Progenitor cell of endocrine pancreas (in vitro differentiated cells): ENCODE measurements around the gene USP3. TPM values are rescaled to one million over a fixed set of nuclear protein-coding genes. Genes with fewer than 3 reads are reported as not detected.

Source experiments
- DNase-seq: peaks from one replicate; pipeline ENCODE4 v3.0.0; 2021; ENCODE audit warnings: low spot score; ENCODE audit not compliant: unreplicated experiment
- H3K27ac Mint-ChIP-seq: 2 replicates; pipeline ENCODE4 v1.8.0; 2021; ENCODE audit warnings: mild to moderate bottlenecking, moderate library complexity, mixed read lengths
- H3K27me3 Mint-ChIP-seq: 2 replicates; pipeline ENCODE4 v1.8.0; 2021; ENCODE audit warnings: mixed read lengths
- H3K36me3 Mint-ChIP-seq: 2 replicates; pipeline ENCODE4 v1.8.0; 2022; ENCODE audit warnings: mixed read lengths; ENCODE audit not compliant: insufficient read depth
- H3K4me1 Mint-ChIP-seq: 2 replicates; pipeline ENCODE4 v1.8.0; 2021; ENCODE audit warnings: low read depth, mixed read lengths
- H3K4me3 Mint-ChIP-seq: 2 replicates; pipeline ENCODE4 v1.8.0; 2021; ENCODE audit warnings: low read depth, mild to moderate bottlenecking, moderate library complexity, mixed read lengths
- H3K9me3 Mint-ChIP-seq: 2 replicates; pipeline ENCODE4 v1.8.0; 2021; ENCODE audit warnings: low read depth, mixed read lengths
- CTCF ChIP-seq: fragments of 200-600 bp; sonication (generic); IDR thresholded peaks from one replicate; pipeline ENCODE4 v1.5.0; 2021; ENCODE audit warnings: antibody characterized with exemption, mild to moderate bottlenecking; ENCODE audit not compliant: unreplicated experiment
- total RNA-seq: library from RNA; stranded (reverse); gene quantifications from 2 replicates; pipeline ENCODE4 v1.2.1, GENCODE V29; 2021

Gene USP3
- total RNA-seq, 1 donor from 2014 or later = 77.0 TPM

DNA sequence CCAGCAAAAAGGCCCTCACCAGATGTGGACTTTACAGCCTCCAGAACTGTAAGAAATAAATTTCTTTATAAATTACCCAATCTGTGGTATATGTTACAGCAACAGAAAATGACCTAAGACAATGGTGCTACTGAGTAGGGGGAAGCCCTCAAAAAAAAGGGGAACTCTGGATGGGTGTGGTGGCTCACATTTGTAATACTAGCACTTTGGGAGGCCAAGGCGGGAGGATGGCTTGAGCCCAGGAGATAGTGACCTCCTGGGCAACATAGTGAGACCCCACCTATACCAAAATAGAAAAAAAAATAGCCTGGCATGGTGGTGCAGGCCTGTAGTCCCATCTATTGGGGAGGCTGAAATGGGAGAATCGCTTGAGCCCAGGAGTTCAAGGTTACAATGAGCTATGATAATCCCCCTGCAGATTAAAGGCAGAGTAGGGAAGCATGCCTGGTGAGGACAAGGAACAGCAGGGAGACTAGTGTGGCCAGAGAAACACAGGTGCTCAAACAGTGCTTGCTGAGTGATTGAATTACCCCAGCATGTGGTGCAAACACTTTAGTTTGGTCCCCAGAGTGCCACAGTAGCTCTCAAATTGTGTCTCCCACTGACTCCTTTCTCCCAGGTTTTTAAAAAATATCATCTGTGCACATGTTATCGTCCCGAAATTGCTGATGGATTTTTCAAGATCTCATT lies 13.9 kb upstream of the USP3 start:
- TF ChIP-seq CTCF = no peak
- Mint-ChIP-seq H3K27me3 (peaks cover 23% of the 10 kb centered on the region), H3K27ac (no peak overlapping the region), H3K4me1 (peaks cover 1% of the 10 kb centered on the region), H3K9me3 (no peaks in the 10 kb centered on the region), H3K4me3 (no peak overlapping the region), H3K36me3 (no peaks in the 10 kb centered on the region)
- no peak for DNase-seq

- Mint-ChIP-seq H3K9me3 (no peaks in the 10 kb centered on the region), H3K4me3 (no peak overlapping the region), H3K27me3 (peaks cover 28% of the 10 kb centered on the region), H3K36me3 (no peaks in the 10 kb centered on the region), H3K27ac (no peak overlapping the region), H3K4me1 (peaks cover 1% of the 10 kb centered on the region)
- no peak for DNase-seq
- TF ChIP-seq CTCF = no peak
Measured at GRCh38 chr15:63491116-63491827, 13.1 kb upstream of the USP3 start.

DNA sequence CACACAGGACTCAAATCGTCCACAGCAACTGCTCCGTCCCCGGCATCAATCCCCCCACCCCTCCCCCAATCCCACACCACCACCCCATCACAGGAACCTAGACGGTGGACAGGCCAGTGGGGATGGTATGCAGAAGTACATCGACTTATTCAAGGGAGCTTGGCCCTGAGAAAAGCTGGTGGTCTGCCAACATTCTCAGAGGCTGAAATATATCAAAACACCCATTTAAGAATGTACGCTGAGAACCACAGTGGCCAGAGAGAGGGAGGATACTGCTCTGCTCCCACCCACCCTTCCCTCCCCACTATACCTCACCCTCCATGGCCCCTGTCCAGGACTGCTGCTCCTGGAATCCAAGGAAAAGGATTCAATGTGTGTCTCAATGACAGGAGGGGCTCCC lies 12.4 kb upstream of the USP3 start:
- H3K4me3 Mint-ChIP-seq = no peak overlapping the region
- H3K9me3 Mint-ChIP-seq = no peaks in the 10 kb centered on the region
- H3K27ac Mint-ChIP-seq = no peak overlapping the region
- peaks cover 1% of the 10 kb centered on the region for H3K4me1 Mint-ChIP-seq
- H3K36me3 Mint-ChIP-seq = no peaks in the 10 kb centered on the region
- H3K27me3 Mint-ChIP-seq = peaks cover 34% of the 10 kb centered on the region
- no peak for TF ChIP-seq CTCF
- no peak for DNase-seq

DNA sequence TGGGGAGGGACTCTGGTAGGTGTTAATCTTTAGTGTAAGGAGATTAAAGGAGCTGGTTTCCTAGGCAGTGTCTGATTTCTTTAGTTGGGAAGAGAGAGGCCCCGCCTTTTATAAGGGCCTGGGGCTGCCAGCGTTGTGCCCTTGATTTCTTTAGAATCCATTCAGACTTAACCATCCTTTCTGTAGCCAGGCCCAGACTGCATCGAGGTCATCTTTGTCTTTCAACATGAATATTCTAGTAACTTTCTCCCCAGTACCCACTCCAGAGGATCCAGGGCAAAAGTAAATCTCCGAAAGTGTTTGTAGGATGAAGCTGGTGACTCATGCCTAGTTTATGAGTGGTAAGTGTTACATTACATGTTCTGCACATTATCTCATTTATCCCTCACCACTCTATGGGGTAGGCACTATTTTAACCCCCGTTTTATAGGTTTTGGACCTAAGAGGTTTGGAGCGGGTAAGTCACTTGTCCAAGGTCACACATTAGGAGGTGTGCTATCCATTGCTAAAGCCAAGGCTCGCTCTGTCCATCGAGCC lies 11.8 kb upstream of the USP3 start:
- Mint-ChIP-seq H3K27ac (no peak overlapping the region), H3K36me3 (no peaks in the 10 kb centered on the region), H3K9me3 (no peaks in the 10 kb centered on the region), H3K4me1 (no peaks in the 10 kb centered on the region), H3K4me3 (no peak overlapping the region), H3K27me3 (peaks cover 31% of the 10 kb centered on the region)
- DNase-seq = no peak
- TF ChIP-seq CTCF = no peak

- no peak for TF ChIP-seq CTCF
- Mint-ChIP-seq H3K4me3 (no peak overlapping the region), H3K36me3 (no peaks in the 10 kb centered on the region), H3K27me3 (peaks cover 31% of the 10 kb centered on the region), H3K9me3 (no peaks in the 10 kb centered on the region), H3K27ac (no peak overlapping the region), H3K4me1 (no peaks in the 10 kb centered on the region)
- DNase-seq = no peak
Measured at GRCh38 chr15:63493436-63493835, 11.0 kb upstream of the USP3 start.
